Measurements from ENCODE around the gene CTSD. TPM values are rescaled to one million over a fixed set of nuclear protein-coding genes. Genes with fewer than 3 reads are reported as not detected.

The CTSD gene
- polyA plus RNA-seq, 2 of the 4 experiments (the other 2 are of a cell fraction), result 74.0 to 310 TPM

- ChIA-PET CTCF (interaction anchor here (0.8 to 2.4 kb wide), 5 partner anchors 12 to 105 kb away, joined by 3 to 13 read pairs (median 5); partner anchors contain the start of gene CTSD), POLR2A (no interaction called here)
- FAIRE-seq (no peak), DNase-seq (ENCODE audit: low read depth in 1 of 2, low spot score in 1 of 2) (no peak), ATAC-seq (no peak)
- WGBS (ENCODE audit: missing lambda C conversion rate), result 78% methylated on average over 4 of the region's 5 CpGs
- peaks cover 37% of the 10 kb centered on the region for H3K4me1 ChIP-seq
- no peak overlapping the region for H3K4me2 ChIP-seq
- H3K4me3 ChIP-seq, result no peak overlapping the region
- TF ChIP-seq, protein P1, sequence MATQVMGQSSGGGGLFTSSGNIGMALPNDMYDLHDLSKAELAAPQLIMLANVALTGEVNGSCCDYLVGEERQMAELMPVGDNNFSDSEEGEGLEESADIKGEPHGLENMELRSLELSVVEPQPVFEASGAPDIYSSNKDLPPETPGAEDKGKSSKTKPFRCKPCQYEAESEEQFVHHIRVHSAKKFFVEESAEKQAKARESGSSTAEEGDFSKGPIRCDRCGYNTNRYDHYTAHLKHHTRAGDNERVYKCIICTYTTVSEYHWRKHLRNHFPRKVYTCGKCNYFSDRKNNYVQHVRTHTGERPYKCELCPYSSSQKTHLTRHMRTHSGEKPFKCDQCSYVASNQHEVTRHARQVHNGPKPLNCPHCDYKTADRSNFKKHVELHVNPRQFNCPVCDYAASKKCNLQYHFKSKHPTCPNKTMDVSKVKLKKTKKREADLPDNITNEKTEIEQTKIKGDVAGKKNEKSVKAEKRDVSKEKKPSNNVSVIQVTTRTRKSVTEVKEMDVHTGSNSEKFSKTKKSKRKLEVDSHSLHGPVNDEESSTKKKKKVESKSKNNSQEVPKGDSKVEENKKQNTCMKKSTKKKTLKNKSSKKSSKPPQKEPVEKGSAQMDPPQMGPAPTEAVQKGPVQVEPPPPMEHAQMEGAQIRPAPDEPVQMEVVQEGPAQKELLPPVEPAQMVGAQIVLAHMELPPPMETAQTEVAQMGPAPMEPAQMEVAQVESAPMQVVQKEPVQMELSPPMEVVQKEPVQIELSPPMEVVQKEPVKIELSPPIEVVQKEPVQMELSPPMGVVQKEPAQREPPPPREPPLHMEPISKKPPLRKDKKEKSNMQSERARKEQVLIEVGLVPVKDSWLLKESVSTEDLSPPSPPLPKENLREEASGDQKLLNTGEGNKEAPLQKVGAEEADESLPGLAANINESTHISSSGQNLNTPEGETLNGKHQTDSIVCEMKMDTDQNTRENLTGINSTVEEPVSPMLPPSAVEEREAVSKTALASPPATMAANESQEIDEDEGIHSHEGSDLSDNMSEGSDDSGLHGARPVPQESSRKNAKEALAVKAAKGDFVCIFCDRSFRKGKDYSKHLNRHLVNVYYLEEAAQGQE (IDR thresholded peaks at IDR 0.05), result no peak
- TF ChIP-seq CBX8 (IDR thresholded peaks at IDR 0.05) (no peak), HOXA7 (CRISPR knock-in tag; IDR thresholded peaks at IDR 0.05) (no peak), EP300 (IDR thresholded peaks at IDR 0.05) (no peak), HOXB13 (CRISPR knock-in tag; IDR thresholded peaks at IDR 0.05; ENCODE audit: low read depth) (no peak), HDAC2 (IDR thresholded peaks at IDR 0.05) (no peak), JUN (IDR thresholded peaks at IDR 0.05) (no peak)
- peak overlapping the region in 1 of 2 experiments; percentile 75; a peak in 4 of 6 replicates for H3K27ac ChIP-seq
- H3K9me3 ChIP-seq, result no peaks in the 10 kb centered on the region
Measured at GRCh38 chr11:1776944-1777715, 13.4 kb upstream of the CTSD start.

DNA sequence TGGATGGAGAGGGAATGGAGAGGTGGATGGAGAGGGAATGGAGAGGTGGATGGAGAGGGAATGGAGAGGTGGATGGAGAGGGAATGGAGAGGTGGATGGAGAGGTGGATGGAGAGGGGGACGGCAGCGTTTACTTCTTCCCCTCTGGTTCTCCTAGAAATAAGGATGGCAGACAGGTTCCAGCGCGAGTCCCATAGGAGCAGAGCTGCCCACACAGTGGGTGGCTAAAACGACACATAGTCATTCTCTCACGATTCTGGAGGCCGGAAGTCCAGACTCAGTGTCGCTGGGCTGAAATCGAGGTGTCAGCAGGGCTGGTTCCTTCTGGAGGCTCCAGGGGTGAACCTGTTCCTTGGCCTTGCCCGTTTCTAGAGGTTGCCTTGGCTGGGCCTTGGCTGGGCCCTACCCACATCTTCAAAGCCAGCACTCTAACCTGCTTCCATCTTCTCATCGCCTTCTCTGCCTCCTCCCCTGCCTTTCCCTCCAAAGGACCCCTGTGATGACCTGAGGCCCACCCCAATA, 12.7 kb upstream of the CTSD start:
- ChIA-PET CTCF (interaction anchor here (1.1 to 2.4 kb wide), 2 partner anchors 56 to 82 kb away, joined by 5 to 13 read pairs; no protein-coding TSS in a partner anchor), POLR2A (no interaction called here)
- ATAC-seq (no peak), FAIRE-seq (no peak), DNase-seq (ENCODE audit: low read depth in 1 of 2, low spot score in 1 of 2) (no peak)
- WGBS (ENCODE audit: missing lambda C conversion rate), result 85% methylated on average over 11 of the region's 11 CpGs
- peak overlapping the region in 1 of 2 experiments; percentile 75; a peak in 4 of 6 replicates for H3K27ac ChIP-seq
- no peaks in the 10 kb centered on the region for H3K9me3 ChIP-seq
- TF ChIP-seq KDM5A (IDR thresholded peaks at IDR 0.05), result no peak
- TF ChIP-seq POLR2A (IDR thresholded peaks at IDR 0.05; ENCODE audit: low read length), result no peak
- no peak for TF ChIP-seq EP300 (IDR thresholded peaks at IDR 0.05)
- no peak for TF ChIP-seq ZNF302 (CRISPR knock-in tag; IDR thresholded peaks at IDR 0.05)
- TF ChIP-seq, protein P2, sequence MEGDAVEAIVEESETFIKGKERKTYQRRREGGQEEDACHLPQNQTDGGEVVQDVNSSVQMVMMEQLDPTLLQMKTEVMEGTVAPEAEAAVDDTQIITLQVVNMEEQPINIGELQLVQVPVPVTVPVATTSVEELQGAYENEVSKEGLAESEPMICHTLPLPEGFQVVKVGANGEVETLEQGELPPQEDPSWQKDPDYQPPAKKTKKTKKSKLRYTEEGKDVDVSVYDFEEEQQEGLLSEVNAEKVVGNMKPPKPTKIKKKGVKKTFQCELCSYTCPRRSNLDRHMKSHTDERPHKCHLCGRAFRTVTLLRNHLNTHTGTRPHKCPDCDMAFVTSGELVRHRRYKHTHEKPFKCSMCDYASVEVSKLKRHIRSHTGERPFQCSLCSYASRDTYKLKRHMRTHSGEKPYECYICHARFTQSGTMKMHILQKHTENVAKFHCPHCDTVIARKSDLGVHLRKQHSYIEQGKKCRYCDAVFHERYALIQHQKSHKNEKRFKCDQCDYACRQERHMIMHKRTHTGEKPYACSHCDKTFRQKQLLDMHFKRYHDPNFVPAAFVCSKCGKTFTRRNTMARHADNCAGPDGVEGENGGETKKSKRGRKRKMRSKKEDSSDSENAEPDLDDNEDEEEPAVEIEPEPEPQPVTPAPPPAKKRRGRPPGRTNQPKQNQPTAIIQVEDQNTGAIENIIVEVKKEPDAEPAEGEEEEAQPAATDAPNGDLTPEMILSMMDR (IDR thresholded peaks at IDR 0.05), result no peak
- H3K4me2 ChIP-seq, result no peak overlapping the region
- no peak overlapping the region for H3K4me3 ChIP-seq
- peaks cover 38% of the 10 kb centered on the region for H3K4me1 ChIP-seq

DNA sequence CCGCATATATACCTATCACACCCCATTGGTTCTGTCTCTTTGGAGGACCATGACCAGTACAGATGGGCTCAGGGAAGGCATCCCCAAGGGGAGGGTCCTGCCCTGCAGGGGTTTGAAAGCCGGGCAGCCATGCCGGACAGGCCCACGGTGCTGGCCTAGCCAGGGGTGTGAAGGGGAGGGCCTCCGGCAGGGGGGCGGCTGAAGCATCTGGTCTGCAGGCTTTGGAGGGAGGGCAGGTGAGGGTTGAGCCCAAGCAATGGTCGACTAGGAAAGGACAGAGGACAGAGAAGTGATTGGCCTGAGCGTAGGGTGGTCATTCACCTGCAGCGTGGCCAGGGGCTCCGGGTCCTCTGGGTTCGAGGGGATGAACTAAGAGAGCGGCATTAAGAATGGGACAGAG, 11.2 kb upstream of the CTSD start:
- CTCF ChIA-PET, result no interaction called here
- Histone ChIP-seq H3K27ac (peak overlapping the region; percentile 97 to 99; a peak in 5 of 6 replicates), H3K4me3 (no peak overlapping the region), H3K9me3 (no peaks in the 10 kb centered on the region), H3K4me2 (no peak overlapping the region), H3K4me1 (peaks cover 47% of the 10 kb centered on the region)
- POLR2A ChIA-PET, result no interaction called here
- ATAC-seq (no peak), DNase-seq (ENCODE audit: low read depth in 1 of 2, low spot score in 1 of 2) (no peak), FAIRE-seq (no peak)
- WGBS (ENCODE audit: missing lambda C conversion rate), result 81% methylated on average over 7 of the region's 12 CpGs
- no peak for TF ChIP-seq RARB (CRISPR knock-in tag; IDR thresholded peaks at IDR 0.05)
- TF ChIP-seq, protein P3, sequence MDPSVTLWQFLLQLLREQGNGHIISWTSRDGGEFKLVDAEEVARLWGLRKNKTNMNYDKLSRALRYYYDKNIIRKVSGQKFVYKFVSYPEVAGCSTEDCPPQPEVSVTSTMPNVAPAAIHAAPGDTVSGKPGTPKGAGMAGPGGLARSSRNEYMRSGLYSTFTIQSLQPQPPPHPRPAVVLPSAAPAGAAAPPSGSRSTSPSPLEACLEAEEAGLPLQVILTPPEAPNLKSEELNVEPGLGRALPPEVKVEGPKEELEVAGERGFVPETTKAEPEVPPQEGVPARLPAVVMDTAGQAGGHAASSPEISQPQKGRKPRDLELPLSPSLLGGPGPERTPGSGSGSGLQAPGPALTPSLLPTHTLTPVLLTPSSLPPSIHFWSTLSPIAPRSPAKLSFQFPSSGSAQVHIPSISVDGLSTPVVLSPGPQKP (IDR thresholded peaks at IDR 0.05; ENCODE audit: low read depth, low read length), result no peak
- TF ChIP-seq CEBPB (IDR thresholded peaks at IDR 0.05), result no peak
- no peak for TF ChIP-seq EHF (CRISPR knock-in tag; IDR thresholded peaks at IDR 0.05)
- TF ChIP-seq, protein P4, sequence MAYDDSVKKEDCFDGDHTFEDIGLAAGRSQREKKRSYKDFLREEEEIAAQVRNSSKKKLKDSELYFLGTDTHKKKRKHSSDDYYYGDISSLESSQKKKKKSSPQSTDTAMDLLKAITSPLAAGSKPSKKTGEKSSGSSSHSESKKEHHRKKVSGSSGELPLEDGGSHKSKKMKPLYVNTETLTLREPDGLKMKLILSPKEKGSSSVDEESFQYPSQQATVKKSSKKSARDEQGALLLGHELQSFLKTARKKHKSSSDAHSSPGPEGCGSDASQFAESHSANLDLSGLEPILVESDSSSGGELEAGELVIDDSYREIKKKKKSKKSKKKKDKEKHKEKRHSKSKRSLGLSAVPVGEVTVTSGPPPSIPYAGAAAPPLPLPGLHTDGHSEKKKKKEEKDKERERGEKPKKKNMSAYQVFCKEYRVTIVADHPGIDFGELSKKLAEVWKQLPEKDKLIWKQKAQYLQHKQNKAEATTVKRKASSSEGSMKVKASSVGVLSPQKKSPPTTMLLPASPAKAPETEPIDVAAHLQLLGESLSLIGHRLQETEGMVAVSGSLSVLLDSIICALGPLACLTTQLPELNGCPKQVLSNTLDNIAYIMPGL (CRISPR knock-in tag; IDR thresholded peaks at IDR 0.05; ENCODE audit: borderline replicate concordance), result no peak
- no peak for TF ChIP-seq ZC3H11A (IDR thresholded peaks at IDR 0.05)
- TF ChIP-seq, protein P5, sequence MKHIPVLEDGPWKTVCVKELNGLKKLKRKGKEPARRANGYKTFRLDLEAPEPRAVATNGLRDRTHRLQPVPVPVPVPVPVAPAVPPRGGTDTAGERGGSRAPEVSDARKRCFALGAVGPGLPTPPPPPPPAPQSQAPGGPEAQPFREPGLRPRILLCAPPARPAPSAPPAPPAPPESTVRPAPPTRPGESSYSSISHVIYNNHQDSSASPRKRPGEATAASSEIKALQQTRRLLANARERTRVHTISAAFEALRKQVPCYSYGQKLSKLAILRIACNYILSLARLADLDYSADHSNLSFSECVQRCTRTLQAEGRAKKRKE (CRISPR knock-in tag; IDR thresholded peaks at IDR 0.05; ENCODE audit: low read depth), result no peak
- no peak for TF ChIP-seq KDM5A (IDR thresholded peaks at IDR 0.05)
- TF ChIP-seq E2F6 (IDR thresholded peaks at IDR 0.05; ENCODE audit: borderline replicate concordance, low read depth), result no peak
- TF ChIP-seq HEYL (CRISPR knock-in tag; IDR thresholded peaks at IDR 0.05), result no peak
- TF ChIP-seq RCOR1 (IDR thresholded peaks at IDR 0.05; ENCODE audit: low read depth, low read length), result no peak
- no peak for TF ChIP-seq JUN (IDR thresholded peaks at IDR 0.05)
- no peak for TF ChIP-seq PHF8 (IDR thresholded peaks at IDR 0.05; ENCODE audit: borderline replicate concordance, low read depth)
- no peak for TF ChIP-seq SMC3 (IDR thresholded peaks at IDR 0.05)

Measured in A549 (cell line).